H1 (cell line): ENCODE data around the gene STK39. TPM values are rescaled to one million over a fixed set of nuclear protein-coding genes. Genes with fewer than 3 reads are reported as not detected.

Experiments used
- CTCF ChIA-PET: fragments of 300-600 bp; sonication (Branson Sonifier 250); formaldehyde crosslinking; loops from one replicate; lab custom pipeline; 2021; ENCODE audit not compliant: partially characterized antibody; lab: Charles Lee
- POLR2A ChIA-PET: fragments of 300-600 bp; sonication (Branson Sonifier 250); formaldehyde crosslinking; loops from one replicate; lab custom pipeline; 2021; ENCODE audit warnings: inconsistent platforms; ENCODE audit not compliant: partially characterized antibody; lab: Charles Lee
- DNase-seq, 2 experiments: peaks; one replicate each; pipeline versions ENCODE4 v3.0.0 to v3.0.0-alpha.2; 2010 to 2022; ENCODE audit warnings: low spot score in 2 of 2, low read depth in 1 of 2, mixed read lengths in 1 of 2
- FAIRE-seq: peaks from 2 replicates; lab custom pipeline; 2011; peaks lifted over from hg19 to GRCh38; lab: Jason Lieb, UNC
- H2AFZ ChIP-seq: 2 replicates; pipeline ENCODE4 v1.8.1; 2012; ENCODE audit warnings: low read length, inconsistent platforms
- H2AK5ac ChIP-seq: 2 replicates; pipeline ENCODE4 v1.6.1; 2013; ENCODE audit warnings: low read depth, low read length
- H2BK120ac ChIP-seq: replicated peaks from 2 replicates; pipeline ENCODE3; 2013; ENCODE audit warnings: low read depth, low read length, inconsistent platforms
- H2BK12ac ChIP-seq: 2 replicates; pipeline ENCODE4 v1.6.1; 2013; ENCODE audit warnings: low read depth, low read length
- H2BK15ac ChIP-seq: 2 replicates; pipeline ENCODE4 v1.6.1; 2013; ENCODE audit warnings: low read length
- H2BK20ac ChIP-seq: 2 replicates; pipeline ENCODE4 v1.6.1; 2013; ENCODE audit warnings: low read length
- H2BK5ac ChIP-seq: 2 replicates; pipeline ENCODE4 v1.6.1; 2013; ENCODE audit warnings: low read depth, low read length
- H3K14ac ChIP-seq: 2 replicates; pipeline ENCODE4 v1.6.1; 2013; ENCODE audit warnings: inconsistent platforms; ENCODE audit not compliant: insufficient read length
- H3K18ac ChIP-seq: 2 replicates; pipeline ENCODE4 v1.6.1; 2013; ENCODE audit warnings: low read length; ENCODE audit errors: extremely low read depth
- H3K23ac ChIP-seq: 2 replicates; pipeline ENCODE4 v1.6.1; 2013; ENCODE audit warnings: inconsistent platforms; ENCODE audit not compliant: insufficient read length
- H3K23me2 ChIP-seq: 2 replicates; pipeline ENCODE4 v1.6.1; 2013; ENCODE audit warnings: low read depth, low read length
- H3K27ac ChIP-seq: 2 replicates; pipeline ENCODE4 v1.6.1; 2011; ENCODE audit warnings: low read depth, low read length, inconsistent platforms
- H3K27me3 ChIP-seq, 4 experiments: replicated peaks in 1 of 4; 1 replicate in 1 of 4; 2 replicates in 3 of 4; pipeline versions ENCODE4 v1.6.1 to v1.8.1; 2011 to 2013; ENCODE audit warnings: low read length in 3 of 4, mild to moderate bottlenecking in 3 of 4, inconsistent platforms in 2 of 4, mixed read lengths in 2 of 4, moderate library complexity in 1 of 4; ENCODE audit not compliant: control insufficient read depth in 3 of 4, insufficient read depth in 3 of 4; ENCODE audit errors: extremely low read depth in 1 of 4
- H3K36me3 ChIP-seq, 4 experiments: 2 replicates each; pipeline versions ENCODE4 v1.6.1 to v1.8.1; 2011 to 2013; ENCODE audit warnings: mild to moderate bottlenecking in 4 of 4, low read length in 3 of 4, moderate library complexity in 2 of 4, control low read depth in 1 of 4, inconsistent platforms in 1 of 4; ENCODE audit not compliant: insufficient read depth in 4 of 4, control insufficient read depth in 2 of 4
- H3K4ac ChIP-seq: replicated peaks from 2 replicates; pipeline ENCODE3; 2013; ENCODE audit warnings: low read length, low read depth, mixed read lengths, inconsistent platforms; ENCODE audit not compliant: insufficient read length
- H3K4me1 ChIP-seq, 4 experiments: replicated peaks in 1 of 4; 1 replicate in 1 of 4; 2 replicates in 3 of 4; pipeline versions ENCODE4 v1.6.1 to v1.8.1; 2011 to 2013; ENCODE audit warnings: low read length in 3 of 4, inconsistent platforms in 2 of 4, mixed read lengths in 1 of 4; ENCODE audit not compliant: insufficient read depth in 4 of 4, control insufficient read depth in 3 of 4
- H3K4me2 ChIP-seq, 2 experiments: 2 replicates each; pipeline versions ENCODE4 v1.6.1 to v1.8.1; 2011 to 2013; ENCODE audit warnings: low read depth in 2 of 2, low read length in 2 of 2, control low read depth in 1 of 2, inconsistent platforms in 1 of 2, mild to moderate bottlenecking in 1 of 2; ENCODE audit not compliant: insufficient read depth in 1 of 2
- H3K4me3 ChIP-seq, 4 experiments: fragments of 200-600, 300-600 bp in 1 of 4; sonication (generic), shearing (Covaris generic), sonication (Bioruptor Twin) in 1 of 4; 2 replicates each; pipeline versions ENCODE4 v1.5.1 to v1.8.1; 2011 to 2016; ENCODE audit warnings: low read length in 4 of 4, low read depth in 3 of 4, control low read depth in 2 of 4, inconsistent platforms in 2 of 4, mild to moderate bottlenecking in 2 of 4, mixed read lengths in 1 of 4, moderate library complexity in 1 of 4; ENCODE audit not compliant: insufficient read depth in 2 of 4; ENCODE audit errors: extremely low read depth in 1 of 4
- H3K56ac ChIP-seq: replicated peaks from 2 replicates; pipeline ENCODE3; 2013; ENCODE audit warnings: low read depth, mild to moderate bottlenecking, mixed read lengths, low read length, inconsistent platforms; ENCODE audit not compliant: insufficient read length
- H3K79me1 ChIP-seq: 2 replicates; pipeline ENCODE4 v1.6.1; 2013; ENCODE audit warnings: low read depth, low read length, control low read depth
- H3K79me2 ChIP-seq, 2 experiments: 2 replicates each; pipeline versions ENCODE4 v1.6.1 to v1.8.1; 2012 to 2013; ENCODE audit warnings: low read length in 2 of 2, mild to moderate bottlenecking in 2 of 2, inconsistent platforms in 1 of 2; ENCODE audit not compliant: insufficient read depth in 2 of 2, control insufficient read depth in 1 of 2
- H3K9ac ChIP-seq, 4 experiments: replicated peaks in 1 of 4; 1 replicate in 1 of 4; 2 replicates in 3 of 4; pipeline versions ENCODE4 v1.6.1 to v1.8.1; 2011 to 2013; ENCODE audit warnings: low read depth in 3 of 4, low read length in 3 of 4, control low read depth in 2 of 4, mild to moderate bottlenecking in 2 of 4, moderate library complexity in 2 of 4, inconsistent platforms in 1 of 4; ENCODE audit errors: extremely low read depth in 1 of 4
- H3K9me3 ChIP-seq, 2 experiments: 2 replicates each; pipeline versions ENCODE4 v1.6.1 to v1.8.1; 2012 to 2013; ENCODE audit warnings: mild to moderate bottlenecking in 2 of 2, moderate library complexity in 2 of 2, control low read depth in 1 of 2, inconsistent platforms in 1 of 2, low read depth in 1 of 2, low read length in 1 of 2, mixed read lengths in 1 of 2; ENCODE audit not compliant: insufficient read depth in 2 of 2
- H4K20me1 ChIP-seq, 2 experiments: replicated peaks in 1 of 2; 2 replicates each; pipeline versions ENCODE3 to v1.8.1; 2011 to 2013; ENCODE audit warnings: inconsistent platforms in 2 of 2, low read length in 2 of 2, mild to moderate bottlenecking in 1 of 2; ENCODE audit not compliant: insufficient read depth in 2 of 2, control insufficient read depth in 1 of 2
- H4K5ac ChIP-seq: 2 replicates; pipeline ENCODE4 v1.6.1; 2013; ENCODE audit warnings: low read length, low read depth, mixed read lengths, inconsistent platforms; ENCODE audit not compliant: insufficient read length
- H4K8ac ChIP-seq: 2 replicates; pipeline ENCODE4 v1.8.0; 2013; ENCODE audit warnings: mild to moderate bottlenecking, moderate library complexity, low read length, inconsistent platforms; ENCODE audit not compliant: insufficient read depth; ENCODE audit errors: extremely low read depth
- H4K91ac ChIP-seq: replicated peaks from 2 replicates; pipeline ENCODE3; 2013; ENCODE audit warnings: low read length, mixed read lengths, inconsistent platforms; ENCODE audit not compliant: insufficient read length
- HDAC6 ChIP-seq: IDR thresholded peaks from one replicate; pipeline ENCODE4 v1.7.1; 2012; ENCODE audit warnings: low read depth, mild to moderate bottlenecking, inconsistent platforms, low read length, moderate library complexity
- JUN ChIP-seq: IDR thresholded peaks from 2 replicates; pipeline ENCODE4 v1.6.1; 2011; ENCODE audit warnings: low read depth, mild to moderate bottlenecking, improper control_type of control experiment, low read length
- POU5F1 ChIP-seq: IDR thresholded peaks from 2 replicates; pipeline ENCODE4 v1.6.1; 2011; ENCODE audit warnings: low read depth, mild to moderate bottlenecking, low read length, moderate library complexity
- polyA plus RNA-seq, 7 experiments: library from polyadenylated mRNA; depleted of rRNA in 3 of 7; stranded (reverse) in 5 of 7; unstranded in 2 of 7; fragments of >200 nt in 5 of 7; fragments of 200-250 nt in 2 of 7; gene quantifications; 1 replicate in 5 of 7; 2 replicates in 1 of 7; 4 replicates in 1 of 7; pipeline versions ENCODE4 v1.2.1 to v1.2.3, GENCODE V29; 2011 to 2013; ENCODE audit warnings: missing spikeins in 2 of 7, mixed read lengths in 2 of 7
- total RNA-seq: library from RNA; stranded (reverse); fragmentation: NEBNext Ultra II Directional; extraction: Animal tissue kit (Norgen Biotek cat#: 25700); gene quantifications from 2 replicates; pipeline ENCODE4 v1.2.1, GENCODE V29; 2021

Gene STK39
- total and polyA plus RNA-seq, 2 of the 8 experiments (the other 6 are each of a cell fraction or from before 2014, with no cell fraction given): 13.7 to 23.8 TPM

GRCh38 chr2:168252976-168253375 is 5.6 kb upstream of the STK39 start:
- H2BK12ac ChIP-seq: no peak overlapping the region
- no peak overlapping the region for H2BK15ac ChIP-seq
- H3K4me2 ChIP-seq: no peak overlapping the region
- no peaks in the 10 kb centered on the region for H3K36me3 ChIP-seq
- H4K91ac ChIP-seq: no peak overlapping the region
- TF ChIP-seq JUN: no peak
- TF ChIP-seq HDAC6: no peak
- TF ChIP-seq POU5F1: no peak
- H3K27me3 ChIP-seq: no peaks in the 10 kb centered on the region
- no peak overlapping the region for H3K14ac ChIP-seq
- no peaks in the 10 kb centered on the region for H4K20me1 ChIP-seq
- no peaks in the 10 kb centered on the region for H3K79me1 ChIP-seq
- H4K8ac ChIP-seq: no peak overlapping the region
- H3K9ac ChIP-seq: no peak overlapping the region
- CTCF ChIA-PET: interaction anchor here (0.7 to 0.8 kb wide), 2 partner anchors 58 to 66 kb away, joined by 3 read pairs; no protein-coding TSS in a partner anchor
- no peak overlapping the region for H2BK120ac ChIP-seq
- no peak overlapping the region for H2AFZ ChIP-seq
- H3K18ac ChIP-seq: no peak overlapping the region
- no peak overlapping the region for H2BK5ac ChIP-seq
- POLR2A ChIA-PET: no interaction called here
- H4K5ac ChIP-seq: no peak overlapping the region
- no peak for FAIRE-seq
- no peak overlapping the region for H3K4me3 ChIP-seq
- no peak overlapping the region for H3K4ac ChIP-seq
- DNase-seq: no peak
- no peaks in the 10 kb centered on the region for H3K79me2 ChIP-seq
- H3K23ac ChIP-seq: no peak overlapping the region
- no peak overlapping the region for H2AK5ac ChIP-seq
- H2BK20ac ChIP-seq: no peak overlapping the region
- H3K27ac ChIP-seq: no peak overlapping the region
- no peak overlapping the region for H3K56ac ChIP-seq
- no peaks in the 10 kb centered on the region for H3K9me3 ChIP-seq
- peaks cover 2% of the 10 kb centered on the region; the same call in 1 of the 2 replicates for H3K23me2 ChIP-seq
- peaks cover 0 to 2% (median 0%) of the 10 kb centered on the region in 4 experiments; a peak in 1 of 7 replicates for H3K4me1 ChIP-seq
